Measurements from ENCODE around the gene PDE7B. TPM values are rescaled to one million over a fixed set of nuclear protein-coding genes. Genes with fewer than 3 reads are reported as not detected.

PDE7B gene
- total and polyA plus RNA-seq, 2 of the 8 experiments (the other 6 are each of a cell fraction or from before 2014, with no cell fraction given), result not detected

DNA sequence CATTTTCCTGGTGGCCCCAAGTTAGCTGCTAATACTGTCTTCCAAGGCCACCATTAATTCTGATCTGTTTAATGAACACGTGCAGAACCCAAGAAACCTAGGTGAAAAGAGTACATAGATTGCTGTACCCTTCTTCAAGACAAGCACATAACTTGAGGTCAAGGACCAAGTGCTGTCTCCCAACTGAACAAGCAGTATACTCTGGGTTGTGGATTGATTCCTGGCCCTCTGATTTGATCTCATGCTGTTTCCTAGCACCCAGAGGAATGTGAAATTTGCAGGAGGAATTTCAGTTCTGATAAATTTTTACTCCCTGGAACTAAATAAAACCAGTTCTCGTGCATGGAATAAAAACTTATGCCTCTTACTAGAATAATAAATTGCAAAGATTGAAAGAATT lies 323.0 kb downstream of the PDE7B start:
- TF ChIP-seq, protein P1, sequence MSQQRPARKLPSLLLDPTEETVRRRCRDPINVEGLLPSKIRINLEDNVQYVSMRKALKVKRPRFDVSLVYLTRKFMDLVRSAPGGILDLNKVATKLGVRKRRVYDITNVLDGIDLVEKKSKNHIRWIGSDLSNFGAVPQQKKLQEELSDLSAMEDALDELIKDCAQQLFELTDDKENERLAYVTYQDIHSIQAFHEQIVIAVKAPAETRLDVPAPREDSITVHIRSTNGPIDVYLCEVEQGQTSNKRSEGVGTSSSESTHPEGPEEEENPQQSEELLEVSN (IDR thresholded peaks at IDR 0.05), result no peak
- no peak for TF ChIP-seq CTBP2 (IDR thresholded peaks at IDR 0.05; ENCODE audit: borderline replicate concordance, insufficient read depth, insufficient read length, low read length)
- TF ChIP-seq GTF2F1 (IDR thresholded peaks at IDR 0.05; ENCODE audit: borderline replicate concordance, low read depth, low read length), result no peak
- TF ChIP-seq FOSL1 (IDR thresholded peaks at IDR 0.05; ENCODE audit: insufficient read depth, low read depth, low read length), result no peak
- no peak for TF ChIP-seq NANOG (IDR thresholded peaks at IDR 0.05; ENCODE audit: insufficient read depth, low read depth, low read length, poor library complexity, severe bottlenecking)
- no peak for TF ChIP-seq RXRA (IDR thresholded peaks at IDR 0.05; ENCODE audit: insufficient read depth, low read depth, low read length)
- TF ChIP-seq ASH2L (IDR thresholded peaks at IDR 0.05; ENCODE audit: low read length), result no peak
- TF ChIP-seq TEAD4 (IDR thresholded peaks at IDR 0.05; ENCODE audit: low read depth, low read length), result no peak
- FAIRE-seq (no peak), DNase-seq (ENCODE audit: low read depth in 1 of 2, low spot score in 2 of 2) (no peak)
- H2AK5ac ChIP-seq (ENCODE audit: low read depth, low read length), result no peak overlapping the region
- H2BK5ac ChIP-seq (ENCODE audit: low read depth, low read length), result no peak overlapping the region
- no peaks in the 10 kb centered on the region for H4K20me1 ChIP-seq (replicated peaks in 1 of 2; ENCODE audit: control insufficient read depth in 1 of 2, insufficient read depth in 2 of 2, low read length in 2 of 2)
- H4K91ac ChIP-seq (replicated peaks; ENCODE audit: insufficient read length, low read length), result no peak overlapping the region
- H3K27me3 ChIP-seq (replicated peaks in 1 of 4; ENCODE audit: control insufficient read depth in 3 of 4, extremely low read depth in 1 of 4, insufficient read depth in 3 of 4, low read length in 3 of 4), result no peaks in the 10 kb centered on the region
- whole genome bisulfite sequencing, 2 experiments (ENCODE audit: extremely low coverage in 1 of 2, insufficient coverage in 1 of 2, insufficient read length in 1 of 2, insufficient replicate concordance in 2 of 2, low coverage in 1 of 2, low lambda C conversion rate in 2 of 2, missing lambda C conversion rate in 1 of 2), result 87% methylated on average over 2 of the region's 2 CpGs; no CpG with 5 or more reads in 1 of the 2 experiments
- H3K14ac ChIP-seq (ENCODE audit: insufficient read length), result no peak overlapping the region
- H3K36me3 ChIP-seq (ENCODE audit: control insufficient read depth in 2 of 4, insufficient read depth in 4 of 4, low read length in 3 of 4), result no peaks in the 10 kb centered on the region
- H4K8ac ChIP-seq (ENCODE audit: extremely low read depth, insufficient read depth, low read length), result no peak overlapping the region
- H3K18ac ChIP-seq (ENCODE audit: extremely low read depth, low read length), result no peak overlapping the region
- no peak overlapping the region for H3K23ac ChIP-seq (ENCODE audit: insufficient read length)
- no peak overlapping the region for H2BK20ac ChIP-seq (ENCODE audit: low read length)
- no peak overlapping the region for H3K4me3 ChIP-seq (ENCODE audit: extremely low read depth in 1 of 4, insufficient read depth in 2 of 4, low read depth in 3 of 4, low read length in 4 of 4)
- POLR2A ChIA-PET (ENCODE audit: partially characterized antibody), result no interaction called here
- H3K4me2 ChIP-seq (ENCODE audit: insufficient read depth in 1 of 2, low read depth in 2 of 2, low read length in 2 of 2), result no peak overlapping the region
- no peaks in the 10 kb centered on the region for H3K79me1 ChIP-seq (ENCODE audit: low read depth, low read length)
- CTCF ChIA-PET (ENCODE audit: partially characterized antibody), result interaction anchor here (0.7 kb wide), 1 partner anchor 27 kb away, joined by 3 read pairs; no protein-coding TSS in a partner anchor
- no peaks in the 10 kb centered on the region for H3K79me2 ChIP-seq (ENCODE audit: control insufficient read depth in 1 of 2, insufficient read depth in 2 of 2, low read length in 2 of 2)
- H3K27ac ChIP-seq (ENCODE audit: low read depth, low read length), result no peak overlapping the region
- no peak overlapping the region for H2BK15ac ChIP-seq (ENCODE audit: low read length)
- no peaks in the 10 kb centered on the region for H3K23me2 ChIP-seq (ENCODE audit: low read depth, low read length)
- H3K9ac ChIP-seq (replicated peaks in 1 of 4; ENCODE audit: extremely low read depth in 1 of 4, low read depth in 3 of 4, low read length in 3 of 4), result no peak overlapping the region
- no peak overlapping the region for H2BK12ac ChIP-seq (ENCODE audit: low read depth, low read length)
- H3K4ac ChIP-seq (replicated peaks; ENCODE audit: insufficient read length, low read depth, low read length), result no peak overlapping the region
- no peaks in the 10 kb centered on the region for H3K9me3 ChIP-seq (ENCODE audit: insufficient read depth in 2 of 2, low read depth in 1 of 2, low read length in 1 of 2)
- no peaks in the 10 kb centered on the region for H3K4me1 ChIP-seq (replicated peaks in 1 of 4; ENCODE audit: control insufficient read depth in 3 of 4, insufficient read depth in 4 of 4, low read length in 3 of 4)
- H4K5ac ChIP-seq (ENCODE audit: insufficient read length, low read depth, low read length), result no peak overlapping the region
- peak overlapping the region; percentile 8; the same call in 1 of the 2 replicates for H2AFZ ChIP-seq (ENCODE audit: low read length)
- no peak overlapping the region for H2BK120ac ChIP-seq (replicated peaks; ENCODE audit: low read depth, low read length)
- no peak overlapping the region for H3K56ac ChIP-seq (replicated peaks; ENCODE audit: insufficient read length, low read depth, low read length)

Data from H1 (cell line).